Breast epithelium (tissue), 3 donors: ENCODE measurements around the gene ANKH.

Experiments used
- CTCF ChIP-seq, 3 donors: fragments of 450-650 bp; IDR thresholded peaks; one replicate each; pipeline ENCODE4 v1.5.1; 2016 to 2017; ENCODE audit warnings: antibody characterized with exemption in 3 of 3, mild to moderate bottlenecking in 3 of 3, moderate library complexity in 3 of 3
- POLR2A ChIP-seq: fragments of 450-650 bp; IDR thresholded peaks from one replicate; pipeline ENCODE4 v1.6.1; 2016; ENCODE audit warnings: antibody characterized with exemption, mild to moderate bottlenecking, moderate library complexity
- POLR2AphosphoS5 ChIP-seq, 3 donors: sonication (generic); formaldehyde crosslinking; IDR thresholded peaks; one replicate each; pipeline ENCODE4 v1.6.1; 2017; ENCODE audit warnings: antibody characterized with exemption in 3 of 3

DNA sequence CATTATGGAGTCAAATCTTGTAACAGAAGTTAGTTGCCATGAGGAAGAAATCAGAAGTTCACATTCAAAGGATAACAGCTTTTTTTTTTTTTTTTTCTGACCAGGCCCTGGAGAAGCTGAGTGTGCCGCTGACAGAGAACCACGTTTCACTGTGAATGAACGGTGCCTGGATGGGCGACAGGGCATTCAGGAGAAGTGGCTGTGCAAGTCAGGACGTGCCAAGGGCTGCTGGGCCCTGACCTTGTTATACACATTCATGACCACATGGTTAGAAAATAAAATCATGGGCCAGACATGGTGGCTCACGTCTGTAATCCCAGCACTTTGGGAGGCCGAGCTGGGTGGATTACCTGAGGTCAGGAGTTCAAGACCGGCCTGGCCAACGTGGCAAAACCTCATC, 91.6 kb downstream of the ANKH start:
- no peak for TF ChIP-seq CTCF (IDR thresholded peaks at IDR 0.05)
- TF ChIP-seq POLR2A, result no peak
- TF ChIP-seq POLR2AphosphoS5 (IDR thresholded peaks at IDR 0.05), result no peak
